Activated CD4-positive, alpha-beta T cell treated with anti-CD3 and anti-CD28 coated beads for 4 hours (primary cell): ENCODE data around the gene CCPG1.
"Not testable (repeated sequence)": the region's sequence is repeated elsewhere in the genome, so short reads cannot be mapped to it uniquely, and the experiment has no call there.

Experiments used
- DNase-seq, 2 donors: peaks; one replicate each; pipeline ENCODE4 v3.0.0-alpha.2; 2020

The CCPG1 gene, protein sequence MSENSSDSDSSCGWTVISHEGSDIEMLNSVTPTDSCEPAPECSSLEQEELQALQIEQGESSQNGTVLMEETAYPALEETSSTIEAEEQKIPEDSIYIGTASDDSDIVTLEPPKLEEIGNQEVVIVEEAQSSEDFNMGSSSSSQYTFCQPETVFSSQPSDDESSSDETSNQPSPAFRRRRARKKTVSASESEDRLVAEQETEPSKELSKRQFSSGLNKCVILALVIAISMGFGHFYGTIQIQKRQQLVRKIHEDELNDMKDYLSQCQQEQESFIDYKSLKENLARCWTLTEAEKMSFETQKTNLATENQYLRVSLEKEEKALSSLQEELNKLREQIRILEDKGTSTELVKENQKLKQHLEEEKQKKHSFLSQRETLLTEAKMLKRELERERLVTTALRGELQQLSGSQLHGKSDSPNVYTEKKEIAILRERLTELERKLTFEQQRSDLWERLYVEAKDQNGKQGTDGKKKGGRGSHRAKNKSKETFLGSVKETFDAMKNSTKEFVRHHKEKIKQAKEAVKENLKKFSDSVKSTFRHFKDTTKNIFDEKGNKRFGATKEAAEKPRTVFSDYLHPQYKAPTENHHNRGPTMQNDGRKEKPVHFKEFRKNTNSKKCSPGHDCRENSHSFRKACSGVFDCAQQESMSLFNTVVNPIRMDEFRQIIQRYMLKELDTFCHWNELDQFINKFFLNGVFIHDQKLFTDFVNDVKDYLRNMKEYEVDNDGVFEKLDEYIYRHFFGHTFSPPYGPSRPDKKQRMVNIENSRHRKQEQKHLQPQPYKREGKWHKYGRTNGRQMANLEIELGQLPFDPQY

GRCh38 chr15:55408012-55408928 is at the start of gene CCPG1, which contains the start of gene PIERCE2:
TSS of gene CCPG1 (minus strand) at chr15:55408359. CDS start at chr15:55389424, 18,935 bp downstream.
TSS of gene PIERCE2 (plus strand) at chr15:55408495. CDS start at chr15:55408769, 274 bp downstream.
- DNase-seq: peak; percentile 77 to 80

DNA sequence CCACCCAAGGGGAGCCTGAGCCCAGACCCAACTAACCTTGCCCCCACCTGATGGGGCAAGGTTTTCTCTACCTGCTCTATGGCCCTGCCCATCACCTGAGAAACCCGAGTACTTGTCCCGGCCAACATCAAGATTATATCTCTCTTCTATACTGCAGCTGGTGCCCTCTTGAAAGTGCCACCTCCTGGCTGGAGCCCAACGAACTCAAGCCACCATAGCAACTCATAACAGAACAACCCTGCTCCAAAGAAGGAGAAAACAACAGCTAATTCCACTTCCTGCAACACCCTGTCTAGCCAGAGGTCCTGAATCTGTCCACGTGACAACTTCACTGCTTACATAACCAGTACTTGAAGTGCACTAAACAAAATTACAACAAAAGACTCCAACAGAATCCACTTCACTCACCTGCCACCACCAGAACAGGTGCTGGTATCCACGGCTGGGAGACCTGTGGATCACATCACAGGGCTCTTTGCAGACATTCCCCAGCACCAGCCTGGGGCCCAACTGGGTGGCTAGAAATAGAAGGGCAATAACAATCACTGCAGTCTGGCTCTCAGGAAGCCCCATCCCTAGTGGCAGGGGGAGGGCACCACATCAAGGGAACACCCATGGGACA is 49.4 kb upstream of the CCPG1 start:
- DNase-seq: no peak

DNA sequence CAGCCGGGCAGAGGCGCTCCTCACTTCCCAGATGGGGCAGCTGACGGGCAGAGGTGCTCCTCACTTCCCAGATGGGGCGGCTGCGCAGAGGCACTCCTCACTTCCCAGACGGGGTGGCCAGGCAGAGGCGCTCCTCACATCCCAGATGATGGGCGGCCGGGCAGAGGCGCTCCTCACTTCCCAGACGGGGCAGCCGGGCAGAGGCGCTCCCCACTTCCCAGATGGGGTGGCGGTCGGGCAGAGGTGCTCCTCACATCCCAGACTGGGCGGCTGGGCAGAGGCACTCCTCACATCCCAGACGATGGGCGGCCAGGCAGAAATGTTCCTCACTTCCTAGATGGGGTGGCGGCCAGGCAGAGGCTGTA is 38.9 kb upstream of the CCPG1 start:
- not testable (repeated sequence) for DNase-seq

- not testable (repeated sequence) for DNase-seq
These were observed 38.3 kb upstream of the CCPG1 start for GRCh38 chr15:55446379-55447029.

DNA sequence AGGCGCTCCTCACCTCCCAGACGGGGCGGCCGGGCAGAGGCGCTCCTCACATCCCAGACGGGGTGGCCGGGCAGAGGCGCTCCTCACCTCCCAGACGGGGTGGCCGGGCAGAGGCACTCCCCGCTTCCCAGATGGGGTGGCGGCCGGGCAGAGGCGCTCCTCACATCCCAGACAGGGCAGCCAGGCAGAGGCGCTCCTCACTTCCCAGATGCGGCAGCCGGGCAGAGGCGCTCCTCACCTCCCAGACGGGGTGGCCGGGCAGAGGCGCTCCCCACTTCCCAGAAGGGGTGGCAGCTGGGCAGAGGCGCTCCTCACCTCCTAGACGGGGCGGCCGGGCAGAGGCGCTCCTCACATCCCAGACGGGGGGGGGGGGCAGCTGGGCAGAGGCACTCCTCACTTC is 37.8 kb upstream of the CCPG1 start:
- DNase-seq: not testable (repeated sequence)

DNA sequence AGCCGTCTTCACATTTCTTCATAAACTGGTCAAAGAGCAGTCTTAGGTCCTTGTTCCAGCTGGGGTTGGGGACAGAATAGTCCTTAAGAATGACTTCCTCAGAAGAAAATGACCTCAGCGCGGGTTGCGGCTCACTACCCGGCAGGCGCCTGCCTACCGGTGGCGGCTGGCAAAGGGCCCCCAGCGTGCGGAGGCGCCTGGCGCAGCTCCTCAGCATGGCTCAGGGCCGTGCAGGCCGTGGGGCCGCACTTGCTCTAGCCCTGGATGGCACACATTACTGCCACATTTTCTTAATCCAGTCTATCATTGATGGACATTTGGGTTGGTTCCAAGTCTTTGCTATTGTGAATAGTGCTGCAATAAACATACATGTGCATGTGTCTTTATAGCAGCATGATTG is 35.0 kb upstream of the CCPG1 start:
- DNase-seq: not testable (repeated sequence)

DNA sequence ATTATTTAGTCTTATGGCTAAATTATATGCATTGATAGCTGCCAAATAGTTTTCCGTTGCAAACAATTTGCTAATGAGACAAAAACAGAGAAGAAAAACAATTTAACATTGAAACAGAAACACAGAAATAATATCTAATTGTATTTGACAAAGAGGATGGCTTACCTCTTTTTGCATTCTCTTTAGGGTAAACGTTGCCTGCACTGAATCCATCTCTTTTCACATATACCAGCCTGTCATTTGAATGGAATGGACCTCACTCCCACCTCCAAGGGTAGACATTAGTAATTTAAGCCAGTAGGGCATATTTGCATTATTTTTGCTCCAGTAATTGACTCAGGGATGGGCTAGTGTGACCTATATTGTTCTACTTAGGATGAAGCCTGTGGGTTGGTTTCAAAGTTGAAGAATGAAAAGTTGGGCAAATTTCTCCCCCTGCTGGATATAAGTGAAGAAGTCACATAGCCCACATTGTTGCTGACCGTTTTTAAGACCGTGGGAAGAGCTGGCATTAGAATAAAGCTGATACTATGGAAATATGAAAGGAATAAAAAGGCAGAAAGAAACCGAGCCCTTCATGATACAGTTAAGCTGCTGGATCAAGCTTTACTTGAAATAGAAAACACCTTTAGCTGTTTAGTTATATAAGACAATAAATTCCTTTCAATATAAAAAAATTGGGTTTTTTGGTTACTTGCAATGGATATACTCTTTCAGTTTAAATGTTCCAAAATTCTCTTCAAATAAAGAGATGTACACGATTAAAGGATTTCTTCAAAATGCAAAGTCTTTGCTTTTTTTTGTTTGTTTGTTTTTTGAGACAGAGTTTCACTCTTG is 27.0 kb upstream of the CCPG1 start:
- peak in 1 of 2 donors; percentile 7 for DNase-seq

- no peak for DNase-seq
These were observed 13.9 kb upstream of the CCPG1 start for GRCh38 chr15:55422089-55422488.

- no peak for DNase-seq
These were observed 12.2 kb upstream of the CCPG1 start for GRCh38 chr15:55420171-55420866.

DNA sequence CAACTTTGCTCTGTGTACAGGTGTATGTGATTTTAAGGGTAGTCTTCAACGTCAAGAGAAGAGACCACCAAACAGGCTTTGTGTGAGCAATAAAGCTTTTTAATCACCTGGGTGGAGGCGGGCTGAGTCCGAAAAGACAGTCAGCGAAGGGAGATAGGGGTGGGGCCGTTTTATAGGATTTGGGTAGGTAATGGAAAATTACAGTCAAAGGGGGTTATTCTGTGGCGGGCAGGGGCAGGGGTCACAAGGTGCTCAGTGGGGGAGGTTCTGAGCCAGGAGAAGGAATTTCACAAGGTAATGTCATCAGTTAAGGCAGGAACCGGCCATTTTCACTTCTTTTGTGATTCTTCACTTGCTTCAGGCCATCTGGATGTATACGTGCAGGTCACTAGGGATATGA is 9.5 kb upstream of the CCPG1 start:
- DNase-seq: not testable (repeated sequence)

- not testable (repeated sequence) for DNase-seq
These were observed 817 bp upstream of the CCPG1 start for GRCh38 chr15:55408976-55409375.

GRCh38 chr15:55407498-55408011 is 604 bp downstream of the CCPG1 start:
- DNase-seq: no peak

DNA sequence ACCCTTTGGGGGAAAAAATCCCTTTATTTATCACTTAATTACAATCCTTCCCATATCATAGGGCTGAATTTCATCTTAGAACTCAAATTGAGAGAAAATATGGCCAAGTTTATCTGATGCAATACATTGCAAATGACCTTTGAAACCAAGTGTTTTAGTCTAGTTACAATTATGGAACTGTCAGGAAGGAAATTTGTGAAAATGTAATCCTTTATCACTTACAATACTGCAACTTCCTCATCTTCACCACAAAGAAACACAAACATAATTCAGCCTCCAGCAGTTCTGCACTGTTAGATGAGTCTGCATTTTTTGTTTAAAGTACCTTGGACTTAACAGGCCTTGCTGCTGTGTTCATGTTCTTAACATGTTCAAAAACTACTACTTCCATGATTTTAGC is 4.6 kb downstream of the CCPG1 start:
- no peak for DNase-seq

- DNase-seq: no peak
These were observed 5.5 kb downstream of the CCPG1 start for GRCh38 chr15:55402707-55403106.

DNA sequence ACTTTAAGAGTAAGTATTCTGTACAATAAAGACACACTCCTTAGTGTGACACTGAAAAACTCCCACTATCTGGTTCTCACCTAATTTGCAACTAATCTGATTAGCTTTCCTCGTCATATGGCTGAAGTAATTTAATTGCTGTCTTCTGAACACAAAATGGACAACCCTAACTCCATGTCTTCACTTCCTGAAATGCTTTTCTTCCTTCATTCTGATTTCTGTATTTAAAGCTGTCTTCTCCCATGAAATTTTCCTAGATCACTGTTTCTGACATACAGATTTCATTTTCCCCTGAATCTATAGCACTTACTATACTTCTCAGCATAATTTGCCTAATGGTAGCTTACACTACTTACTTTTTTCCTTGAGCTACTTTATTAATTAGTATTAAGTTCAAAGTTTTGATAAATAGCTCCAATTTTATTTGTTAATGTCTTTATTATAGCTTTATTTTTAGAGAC is 6.3 kb downstream of the CCPG1 start:
- no peak for DNase-seq

- not testable (repeated sequence) for DNase-seq
These were observed 8.1 kb downstream of the CCPG1 start for GRCh38 chr15:55400050-55400449.

- no peak for DNase-seq
These were observed 9.9 kb downstream of the CCPG1 start for GRCh38 chr15:55398243-55398642.

DNA sequence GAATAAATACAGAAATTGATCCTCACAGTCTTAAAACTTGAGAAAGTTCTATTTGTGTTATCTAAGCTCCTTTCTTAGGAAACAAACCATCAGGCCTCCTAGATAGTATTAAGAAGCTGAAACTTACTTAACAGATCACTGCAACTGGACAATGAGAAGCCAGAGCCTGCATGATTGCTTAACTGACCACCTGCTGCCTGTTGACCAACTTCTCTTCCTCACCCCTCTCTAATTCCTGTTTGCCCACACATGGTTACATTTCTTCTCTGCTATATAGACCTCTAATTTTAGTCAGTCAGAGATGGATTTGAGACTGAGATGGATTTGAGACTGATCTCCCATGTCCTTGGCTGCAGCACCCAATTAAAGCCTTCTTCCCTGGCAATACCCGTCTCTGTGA is 13.5 kb downstream of the CCPG1 start:
- DNase-seq: no peak

DNA sequence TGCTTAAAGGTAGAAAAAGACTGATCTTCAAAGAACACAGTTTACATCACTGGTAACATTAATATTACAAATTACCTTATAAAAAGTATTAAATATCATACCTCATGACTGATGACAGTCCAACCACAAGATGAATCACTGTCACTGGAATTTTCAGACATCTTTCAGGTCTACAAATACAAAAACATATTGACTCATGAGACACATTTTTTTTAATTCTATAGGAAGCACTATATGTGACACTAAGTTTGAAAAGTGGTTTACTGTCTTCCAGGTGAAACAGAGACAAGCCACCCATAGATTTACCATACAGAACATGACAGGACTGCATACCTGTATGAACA is 18.9 kb downstream of the CCPG1 start:
- DNase-seq: no peak

DNA sequence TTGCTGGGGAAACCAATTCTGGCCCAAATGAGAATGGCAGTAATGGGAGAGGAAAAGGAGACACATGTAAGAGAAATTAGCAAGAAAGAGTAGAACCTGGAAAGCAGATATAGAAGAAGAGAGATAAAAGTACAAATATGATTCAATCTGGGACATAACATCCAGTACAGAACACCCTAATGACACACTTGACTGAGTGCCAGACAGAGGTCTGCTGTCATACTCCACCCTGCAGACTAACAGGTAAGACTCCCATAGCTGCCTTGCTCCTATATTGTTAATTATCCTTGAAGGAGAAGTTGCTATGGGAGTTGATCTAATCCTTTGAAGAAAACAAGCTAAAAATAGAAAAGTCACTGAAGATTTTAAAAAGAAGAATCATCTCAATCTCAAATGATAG is 21.1 kb downstream of the CCPG1 start:
- DNase-seq: no peak
